KOPT-K1 (cell line): ENCODE results near the gene ZNF780A.
A peak's percentile ranks its signal among the peaks of the same experiment; 100 is the strongest.
"Not testable (repeated sequence)": the region's sequence is repeated elsewhere in the genome, so short reads cannot be mapped to it uniquely, and the experiment has no call there.

ENCODE experiments used
- H3K27ac ChIP-seq: fragments of 200-600 bp; sonication (generic); 2 replicates; pipeline ENCODE4 v1.5.1; 2016; ENCODE audit warnings: antibody characterized with exemption, mild to moderate bottlenecking, low read depth, low read length; ENCODE audit not compliant: poor library complexity, severe bottlenecking
- H3K36me3 ChIP-seq: fragments of 200-600 bp; sonication (generic); 2 replicates; pipeline ENCODE4 v1.5.1; 2017; ENCODE audit warnings: antibody characterized with exemption, mild to moderate bottlenecking, low read length, moderate library complexity; ENCODE audit not compliant: insufficient read depth
- H3K9me3 ChIP-seq: fragments of 200-600 bp; sonication (generic); 2 replicates; pipeline ENCODE4 v1.5.1; 2017; ENCODE audit warnings: antibody characterized with exemption, low read length, mild to moderate bottlenecking; ENCODE audit not compliant: insufficient read depth, poor library complexity, severe bottlenecking

ZNF780A gene

DNA sequence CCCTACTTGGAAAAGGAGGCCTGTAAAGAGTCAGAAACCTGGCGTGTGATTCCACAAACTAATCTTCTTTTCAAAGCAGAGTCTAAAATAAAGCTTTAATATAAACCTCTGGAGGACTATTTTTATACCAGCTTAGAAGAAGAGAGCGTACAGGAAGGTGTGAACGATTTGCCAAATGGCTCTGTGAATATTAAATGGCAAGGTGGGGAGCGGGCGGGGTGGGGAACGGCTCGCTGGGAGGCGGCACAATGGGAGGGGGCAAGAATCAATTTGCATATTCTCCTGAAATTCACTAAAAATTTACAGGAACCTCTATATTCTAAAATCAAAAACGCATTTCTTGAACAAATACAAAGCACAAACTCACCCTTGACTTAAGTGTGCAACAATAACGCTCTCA is 35.7 kb downstream of the ZNF780A start:
- peaks cover 7% of the 10 kb centered on the region; the same call in 1 of the 2 replicates for H3K36me3 ChIP-seq
- peak overlapping the region; percentile 70 for H3K27ac ChIP-seq
- peaks cover 32% of the 10 kb centered on the region for H3K9me3 ChIP-seq

- Histone ChIP-seq H3K9me3 (peaks cover 32% of the 10 kb centered on the region), H3K27ac (no peak overlapping the region), H3K36me3 (peaks cover 8% of the 10 kb centered on the region)
Observed at GRCh38 chr19:40054632-40055031, 36.1 kb downstream of the ZNF780A start.

DNA sequence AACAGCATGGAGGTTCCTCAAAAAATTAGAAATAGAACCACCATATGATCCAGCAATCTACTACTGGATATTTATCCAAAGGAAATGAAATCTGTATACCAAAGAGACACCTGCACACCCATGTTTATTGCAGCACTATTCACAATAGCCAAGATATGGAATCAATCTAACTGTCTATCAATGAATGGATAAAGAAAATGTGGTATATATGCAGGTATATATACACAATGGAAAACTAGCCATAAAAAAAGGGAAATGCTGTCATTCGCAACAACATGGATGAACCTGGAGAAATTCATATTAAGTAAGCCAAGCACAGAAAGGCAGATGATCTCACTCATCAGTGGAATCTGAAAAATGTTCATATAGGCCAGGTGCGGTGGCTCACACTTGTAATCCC is 37.3 kb downstream of the ZNF780A start:
- peaks cover 28% of the 10 kb centered on the region for H3K9me3 ChIP-seq

DNA sequence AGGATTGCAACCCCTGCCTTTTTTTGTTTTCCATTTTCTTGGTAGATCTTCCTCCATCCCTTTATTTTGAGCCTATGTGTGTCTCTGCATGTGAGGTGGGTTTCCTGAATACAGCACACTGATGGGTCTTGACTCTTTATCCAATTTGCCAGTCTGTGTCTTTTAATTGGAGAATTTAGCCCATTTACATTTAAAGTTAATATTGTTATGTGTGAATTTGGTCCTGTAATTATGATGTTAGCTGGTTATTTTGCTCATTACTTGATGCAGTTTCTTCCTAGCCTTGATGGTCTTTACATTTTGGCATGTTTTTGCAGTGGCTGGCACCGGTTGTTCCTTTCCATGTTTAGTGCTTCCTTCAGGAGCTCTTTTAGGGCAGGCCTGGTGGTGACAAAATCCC is 49.0 kb downstream of the ZNF780A start:
- Histone ChIP-seq H3K36me3 (peaks cover 41% of the 10 kb centered on the region), H3K9me3 (peaks cover 49% of the 10 kb centered on the region)
- not testable (repeated sequence) for H3K27ac ChIP-seq

More for the DNA sequence above, 37.3 kb downstream of the ZNF780A start:
- H3K36me3 ChIP-seq: peaks cover 19% of the 10 kb centered on the region
- no peak overlapping the region for H3K27ac ChIP-seq

DNA sequence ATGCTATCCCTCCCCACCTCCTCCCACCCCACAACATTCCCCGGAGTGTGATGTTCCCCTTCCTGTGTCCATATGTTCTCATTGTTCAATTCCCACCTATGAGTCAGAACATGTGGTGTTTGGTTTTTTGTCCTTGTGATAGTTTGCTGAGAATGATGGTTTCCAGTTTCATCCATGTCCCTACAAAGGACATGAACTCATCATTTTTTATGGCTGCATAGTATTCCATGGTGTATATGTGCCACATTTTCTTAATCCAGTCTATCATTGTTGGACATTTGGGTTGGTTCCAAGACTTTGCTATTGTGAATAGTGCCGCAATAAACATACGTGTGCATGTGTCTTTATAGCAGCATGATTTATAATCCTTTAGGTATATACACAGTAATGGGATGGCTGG is 52.7 kb downstream of the ZNF780A start:
- peaks cover 49% of the 10 kb centered on the region for H3K9me3 ChIP-seq
- H3K36me3 ChIP-seq: peaks cover 34% of the 10 kb centered on the region; the same call in 1 of the 2 replicates
- not testable (repeated sequence) for H3K27ac ChIP-seq

- H3K9me3 ChIP-seq: peaks cover 67% of the 10 kb centered on the region
- peaks cover 44% of the 10 kb centered on the region; the same call in 1 of the 2 replicates for H3K36me3 ChIP-seq
- H3K27ac ChIP-seq: no peak overlapping the region
Observed at GRCh38 chr19:40035996-40036395, 54.7 kb downstream of the ZNF780A start.

GRCh38 chr19:40033989-40034560 is 56.7 kb downstream of the ZNF780A start:
- peaks cover 44% of the 10 kb centered on the region; the same call in 1 of the 2 replicates for H3K36me3 ChIP-seq
- H3K27ac ChIP-seq: no peak overlapping the region
- H3K9me3 ChIP-seq: peaks cover 86% of the 10 kb centered on the region

DNA sequence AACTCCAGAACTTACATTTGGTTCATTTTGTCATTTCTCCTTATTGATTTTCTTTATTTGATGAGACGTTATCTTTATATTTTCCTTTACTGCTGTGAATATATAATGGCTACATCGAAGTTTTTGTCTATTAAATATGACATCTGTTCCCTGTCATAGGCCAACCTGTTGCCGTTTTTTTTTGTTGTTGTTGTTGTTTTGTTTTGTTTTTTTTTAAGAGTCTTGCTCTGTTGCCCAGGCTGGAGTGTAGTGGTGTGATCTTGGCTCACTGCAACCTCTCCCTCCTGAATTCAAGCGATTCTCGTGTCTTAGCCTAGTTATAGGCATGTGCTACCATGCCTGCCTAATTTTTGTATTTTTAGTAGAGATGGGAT is 64.2 kb downstream of the ZNF780A start:
- Histone ChIP-seq H3K36me3 (peaks cover 4% of the 10 kb centered on the region; the same call in 1 of the 2 replicates), H3K9me3 (peaks cover 85% of the 10 kb centered on the region), H3K27ac (no peak overlapping the region)

GRCh38 chr19:40025938-40026596 is 64.7 kb downstream of the ZNF780A start:
- H3K36me3 ChIP-seq: 0 out of 2 replicates have a peak, but pooled peaks cover under 1% of the 10 kb centered on the region
- peaks cover 80% of the 10 kb centered on the region for H3K9me3 ChIP-seq
- no peak overlapping the region for H3K27ac ChIP-seq

GRCh38 chr19:40023969-40024368 is 66.8 kb downstream of the ZNF780A start:
- H3K36me3 ChIP-seq: no peaks in the 10 kb centered on the region
- no peak overlapping the region for H3K27ac ChIP-seq
- H3K9me3 ChIP-seq: peaks cover 65% of the 10 kb centered on the region
